ENCODE results near the gene PCBP2. TPM values are rescaled to one million over a fixed set of nuclear protein-coding genes. Genes with fewer than 3 reads are reported as not detected.

Gene PCBP2
- total and polyA plus RNA-seq, 4 donors = 510 to 688 (median 545) TPM

DNA sequence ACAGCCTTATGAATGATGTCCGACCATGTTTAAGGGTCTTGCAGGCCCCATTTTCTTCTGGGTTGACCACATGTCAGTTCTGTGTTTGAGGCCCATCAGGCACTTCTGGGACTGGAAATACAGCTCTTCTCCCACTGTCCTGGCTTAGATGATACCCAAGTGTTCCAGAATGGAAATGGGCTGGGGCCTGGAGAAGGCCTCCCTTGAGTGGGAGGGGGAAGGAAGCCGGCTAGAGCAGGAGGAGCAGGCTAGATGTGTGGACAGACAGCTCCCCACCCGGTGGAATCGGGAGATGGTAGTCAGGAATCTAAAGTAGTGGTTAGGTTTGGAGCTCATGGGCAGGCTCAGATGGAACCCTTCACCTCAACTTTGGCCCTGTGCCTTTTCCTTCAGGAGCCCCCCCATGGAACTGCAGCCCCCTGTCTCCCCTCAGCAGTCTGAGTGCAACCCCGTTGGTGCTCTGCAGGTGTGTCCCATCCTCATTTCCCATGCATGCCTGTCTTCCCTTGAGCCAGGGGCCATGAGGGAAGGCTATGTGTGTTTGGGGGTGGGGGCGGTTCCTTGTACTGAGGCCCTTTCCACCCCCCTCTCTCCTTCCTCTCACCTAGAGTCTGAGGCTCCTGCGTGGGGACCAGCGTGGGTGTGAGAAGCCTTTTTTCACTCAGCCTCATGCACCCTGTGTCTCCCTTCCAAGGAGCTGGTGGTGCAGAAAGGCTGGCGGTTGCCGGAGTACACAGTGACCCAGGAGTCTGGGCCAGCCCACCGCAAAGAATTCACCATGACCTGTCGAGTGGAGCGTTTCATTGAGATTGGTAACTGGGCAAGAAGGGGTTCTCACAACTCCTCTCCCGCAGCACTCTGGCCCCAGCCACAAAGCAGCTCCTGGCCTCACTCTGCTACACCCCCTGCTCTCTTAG, 52.4 kb downstream of the PCBP2 start:
- Histone ChIP-seq H3K4me3 (ENCODE audit: low read length in 2 of 2) (no peak overlapping the region), H3K27me3 (ENCODE audit: control insufficient read depth in 1 of 2, insufficient read depth in 2 of 2, low read length in 1 of 2) (no peaks in the 10 kb centered on the region), H3K4me1 (ENCODE audit: control insufficient read depth in 1 of 2, insufficient read depth in 2 of 2, low read length in 2 of 2) (no peaks in the 10 kb centered on the region), H3K27ac (ENCODE audit: low read depth in 1 of 2, low read length in 2 of 2) (peak overlapping the region in 1 of 2 donors; percentile 34), H3K36me3 (ENCODE audit: control insufficient read depth in 1 of 2, insufficient read depth in 2 of 2, low read length in 1 of 2) (no peaks in the 10 kb centered on the region), H3K9me3 (ENCODE audit: control insufficient read depth, low read length) (no peaks in the 10 kb centered on the region)
- intact Hi-C loops (cut with DNase I) = loop anchor here (10.0 kb wide), 1 partner anchor 179 kb away; the partner anchor contains the start of gene AAAS (in 2 of the 2)
- peak; percentile 38 to 62 for DNase-seq
- 77 to 79% methylated on average over 14 of the region's 14 CpGs for WGBS, 2 donors
- no peak for ATAC-seq (ENCODE audit: low FRiP score)

- DNase-seq (peak; percentile 84 to 93), ATAC-seq (ENCODE audit: low FRiP score) (no peak)
- Histone ChIP-seq H3K27ac (ENCODE audit: low read depth in 1 of 2, low read length in 2 of 2) (peak overlapping the region in 1 of 2 donors; percentile 43), H3K36me3 (ENCODE audit: control insufficient read depth in 1 of 2, insufficient read depth in 2 of 2, low read length in 1 of 2) (no peaks in the 10 kb centered on the region), H3K9me3 (ENCODE audit: control insufficient read depth, low read length) (no peaks in the 10 kb centered on the region), H3K4me3 (ENCODE audit: low read length in 2 of 2) (no peak overlapping the region), H3K4me1 (ENCODE audit: control insufficient read depth in 1 of 2, insufficient read depth in 2 of 2, low read length in 2 of 2) (no peaks in the 10 kb centered on the region), H3K27me3 (ENCODE audit: control insufficient read depth in 1 of 2, insufficient read depth in 2 of 2, low read length in 1 of 2) (no peaks in the 10 kb centered on the region)
- 45 to 49% methylated on average over 10 of the region's 10 CpGs for WGBS, 2 donors
- intact Hi-C loops (cut with DNase I) = loop anchor here (5.0 to 10.0 kb wide), 2 partner anchors 153 to 180 kb away; partner anchors contain the start of gene AAAS (in 2 of the 2)
Observed at GRCh38 chr12:53505086-53505485, 53.2 kb downstream of the PCBP2 start.

DNA sequence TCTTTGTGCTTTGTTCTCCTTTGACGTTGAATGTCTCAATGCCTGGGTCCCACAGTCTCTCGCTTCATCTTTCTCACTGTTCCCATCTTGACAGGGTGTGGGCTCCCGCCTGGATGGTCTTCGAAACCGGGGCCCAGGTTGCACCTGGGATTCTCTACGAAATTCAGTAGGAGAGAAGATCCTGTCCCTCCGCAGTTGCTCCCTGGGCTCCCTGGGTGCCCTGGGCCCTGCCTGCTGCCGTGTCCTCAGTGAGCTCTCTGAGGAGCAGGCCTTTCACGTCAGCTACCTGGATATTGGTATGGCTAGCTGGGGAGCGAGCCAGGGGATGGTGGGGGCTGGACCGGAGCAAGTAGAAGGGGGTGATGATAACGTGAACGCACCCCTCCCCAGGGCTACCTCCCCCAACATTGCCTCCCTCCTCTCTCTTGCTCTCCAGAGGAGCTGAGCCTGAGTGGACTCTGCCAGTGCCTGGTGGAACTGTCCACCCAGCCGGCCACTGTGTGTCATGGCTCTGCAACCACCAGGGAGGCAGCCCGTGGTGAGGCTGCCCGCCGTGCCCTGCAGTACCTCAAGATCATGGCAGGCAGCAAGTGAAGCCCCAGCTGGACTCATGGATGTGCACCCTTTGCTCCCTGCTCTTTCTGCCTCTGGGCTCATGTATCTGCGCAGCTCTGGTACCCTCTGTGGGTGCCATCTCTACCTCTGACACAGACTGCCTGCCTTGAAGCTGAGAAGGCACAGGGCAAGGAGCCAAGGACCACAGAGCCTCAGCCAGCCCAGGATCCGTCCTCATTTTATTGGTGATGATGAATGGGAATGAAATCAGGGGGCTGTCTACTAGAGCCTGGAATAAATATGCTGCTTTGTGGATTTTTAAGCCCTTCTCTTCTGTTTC, 53.9 kb downstream of the PCBP2 start:
- ATAC-seq (ENCODE audit: low FRiP score) (no peak), DNase-seq (peak; percentile 46 to 72)
- H3K4me1 ChIP-seq (ENCODE audit: control insufficient read depth in 1 of 2, insufficient read depth in 2 of 2, low read length in 2 of 2) = no peaks in the 10 kb centered on the region
- intact Hi-C loops (cut with DNase I) = loop anchor here (5.0 to 10.0 kb wide), 2 partner anchors 154 to 181 kb away; partner anchors contain the start of gene AAAS (in 2 of the 2)
- 69 to 70% methylated on average over 19 of the region's 19 CpGs for WGBS, 2 donors
- no peaks in the 10 kb centered on the region for H3K27me3 ChIP-seq (ENCODE audit: control insufficient read depth in 1 of 2, insufficient read depth in 2 of 2, low read length in 1 of 2)
- H3K27ac ChIP-seq (ENCODE audit: low read depth in 1 of 2, low read length in 2 of 2) = peak overlapping the region; percentile 9 to 43
- H3K36me3 ChIP-seq (ENCODE audit: control insufficient read depth in 1 of 2, insufficient read depth in 2 of 2, low read length in 1 of 2) = no peaks in the 10 kb centered on the region
- no peaks in the 10 kb centered on the region for H3K9me3 ChIP-seq (ENCODE audit: control insufficient read depth, low read length)
- no peak overlapping the region for H3K4me3 ChIP-seq (ENCODE audit: low read length in 2 of 2)

DNA sequence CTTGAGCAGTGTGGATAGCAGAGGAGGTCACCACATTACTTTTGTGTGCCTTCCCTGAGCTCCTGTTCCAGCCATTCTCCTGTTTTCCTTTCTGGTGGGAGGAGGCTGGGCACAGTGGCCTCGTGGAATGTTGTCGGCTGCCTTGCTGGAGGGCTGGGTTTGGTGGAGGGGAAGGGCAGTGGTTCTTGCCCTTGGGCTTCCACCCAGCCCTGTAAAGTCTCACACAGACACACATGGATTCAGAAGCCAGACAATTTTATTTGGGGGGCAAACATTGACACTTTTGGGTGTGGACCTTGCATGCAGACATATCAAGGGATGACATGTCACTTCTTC, 54.5 kb downstream of the PCBP2 start:
- peaks cover 0 to under 1% of the 10 kb centered on the region in 2 donors for H3K36me3 ChIP-seq (ENCODE audit: control insufficient read depth in 1 of 2, insufficient read depth in 2 of 2, low read length in 1 of 2)
- WGBS, 2 donors = 1 to 4% methylated on average over 2 of the region's 2 CpGs
- intact Hi-C loops (cut with DNase I) = loop anchor here (5.0 to 10.0 kb wide), 2 partner anchors 154 to 182 kb away; partner anchors contain the start of gene AAAS (in 2 of the 2)
- no peaks in the 10 kb centered on the region for H3K4me1 ChIP-seq (ENCODE audit: control insufficient read depth in 1 of 2, insufficient read depth in 2 of 2, low read length in 2 of 2)
- peak overlapping the region in 1 of 2 donors; percentile 43 for H3K27ac ChIP-seq (ENCODE audit: low read depth in 1 of 2, low read length in 2 of 2)
- H3K4me3 ChIP-seq (ENCODE audit: low read length in 2 of 2) = no peak overlapping the region
- DNase-seq (peak; percentile 40 to 64), ATAC-seq (ENCODE audit: low FRiP score) (no peak)
- H3K27me3 ChIP-seq (ENCODE audit: control insufficient read depth in 1 of 2, insufficient read depth in 2 of 2, low read length in 1 of 2) = no peaks in the 10 kb centered on the region
- H3K9me3 ChIP-seq (ENCODE audit: control insufficient read depth, low read length) = no peaks in the 10 kb centered on the region

GRCh38 chr12:53506881-53507602, 55.1 kb downstream of the PCBP2 start, which contains the start of gene NPFF:
Gene NPFF (minus strand): TSS chr12:53507484. CDS start chr12:53507474, 10 bp downstream.
- ATAC-seq (ENCODE audit: low FRiP score) = no peak
- H3K4me1 ChIP-seq (ENCODE audit: control insufficient read depth in 1 of 2, insufficient read depth in 2 of 2, low read length in 2 of 2) = no peaks in the 10 kb centered on the region
- no peaks in the 10 kb centered on the region for H3K9me3 ChIP-seq (ENCODE audit: control insufficient read depth, low read length)
- 82 to 84% methylated on average over 8 to 9 of the region's 9 CpGs for WGBS, 2 donors
- peak in 1 of 2 donors; percentile 30 for DNase-seq
- intact Hi-C loops (cut with DNase I) = loop anchor here (5.0 to 10.0 kb wide), 2 partner anchors 155 to 182 kb away; partner anchors contain the start of gene AAAS (in 2 of the 2)
- peaks cover 0 to 2% of the 10 kb centered on the region in 2 donors for H3K36me3 ChIP-seq (ENCODE audit: control insufficient read depth in 1 of 2, insufficient read depth in 2 of 2, low read length in 1 of 2)
- H3K27ac ChIP-seq (ENCODE audit: low read depth in 1 of 2, low read length in 2 of 2) = peak within 1 kb of the TSS in 1 of 2 donors; percentile 43
- H3K4me3 ChIP-seq (ENCODE audit: low read length in 2 of 2) = no peak within 1 kb of the TSS
- no peaks in the 10 kb centered on the region for H3K27me3 ChIP-seq (ENCODE audit: control insufficient read depth in 1 of 2, insufficient read depth in 2 of 2, low read length in 1 of 2)

GRCh38 chr12:53507603-53507885, 55.6 kb downstream of the PCBP2 start:
- Histone ChIP-seq H3K4me3 (ENCODE audit: low read length in 2 of 2) (no peak overlapping the region), H3K36me3 (ENCODE audit: control insufficient read depth in 1 of 2, insufficient read depth in 2 of 2, low read length in 1 of 2) (peaks cover 0 to 2% of the 10 kb centered on the region in 2 donors), H3K27ac (ENCODE audit: low read depth in 1 of 2, low read length in 2 of 2) (no peak overlapping the region), H3K9me3 (ENCODE audit: control insufficient read depth, low read length) (no peaks in the 10 kb centered on the region), H3K4me1 (ENCODE audit: control insufficient read depth in 1 of 2, insufficient read depth in 2 of 2, low read length in 2 of 2) (no peaks in the 10 kb centered on the region), H3K27me3 (ENCODE audit: control insufficient read depth in 1 of 2, insufficient read depth in 2 of 2, low read length in 1 of 2) (no peaks in the 10 kb centered on the region)
- WGBS, 2 donors = 74 to 79% methylated on average over 4 of the region's 4 CpGs
- intact Hi-C loops (cut with DNase I) = loop anchor here (5.0 to 10.0 kb wide), 2 partner anchors 155 to 183 kb away; partner anchors contain the start of gene AAAS (in 2 of the 2)
- no peak for ATAC-seq (ENCODE audit: low FRiP score)
- DNase-seq = peak in 1 of 2 donors; percentile 43

DNA sequence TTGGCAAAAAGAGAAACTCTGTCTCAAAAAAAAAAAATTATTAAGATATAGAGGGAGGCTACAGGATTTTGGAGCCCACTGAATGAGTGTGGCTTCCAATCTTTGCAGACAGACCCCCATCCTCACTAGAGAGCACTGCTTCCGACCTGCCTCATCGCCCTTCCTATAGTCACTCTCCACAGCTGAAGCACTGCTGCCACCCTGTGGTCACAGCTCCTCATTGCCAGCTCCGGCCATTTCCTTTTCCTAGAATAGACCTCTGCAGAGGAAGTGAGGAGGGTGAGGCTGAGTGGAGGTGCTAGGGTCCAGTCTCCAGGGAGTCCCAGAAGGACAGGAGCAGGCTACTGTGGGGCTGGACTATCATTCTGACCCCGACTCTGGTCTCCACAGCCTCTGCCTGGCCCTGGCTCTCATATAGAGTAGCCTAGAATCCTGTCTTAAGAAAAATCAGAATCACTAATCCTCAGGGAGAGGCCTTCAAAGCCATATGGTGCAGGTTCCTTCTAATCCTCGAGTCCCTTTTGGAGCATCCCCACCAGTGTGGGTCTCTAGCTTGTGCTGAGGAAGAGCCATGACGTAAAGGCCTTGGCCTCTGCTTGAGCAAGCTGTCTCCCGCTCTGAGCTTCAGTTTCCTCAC, 56.8 kb downstream of the PCBP2 start:
- no peaks in the 10 kb centered on the region for H3K4me1 ChIP-seq (ENCODE audit: control insufficient read depth in 1 of 2, insufficient read depth in 2 of 2, low read length in 2 of 2)
- no peak overlapping the region for H3K27ac ChIP-seq (ENCODE audit: low read depth in 1 of 2, low read length in 2 of 2)
- H3K4me3 ChIP-seq (ENCODE audit: low read length in 2 of 2) = no peak overlapping the region
- ATAC-seq (ENCODE audit: low FRiP score) = peak; percentile 89
- WGBS, 2 donors = 28% methylated on average over 7 of the region's 7 CpGs
- DNase-seq = peak; percentile 88 to 94
- H3K9me3 ChIP-seq (ENCODE audit: control insufficient read depth, low read length) = no peaks in the 10 kb centered on the region
- H3K36me3 ChIP-seq (ENCODE audit: control insufficient read depth in 1 of 2, insufficient read depth in 2 of 2, low read length in 1 of 2) = peaks cover 3 to 6% of the 10 kb centered on the region in 2 donors
- no peaks in the 10 kb centered on the region for H3K27me3 ChIP-seq (ENCODE audit: control insufficient read depth in 1 of 2, insufficient read depth in 2 of 2, low read length in 1 of 2)
- intact Hi-C loops (cut with DNase I) = loop anchor here (2.0 to 10.0 kb wide), 3 partner anchors 156 to 184 kb away; partner anchors contain the start of gene AAAS (in 2 of the 2)
